Right atrium auricular region (tissue), 2 donors: ENCODE measurements around the gene PRSS56. TPM values are rescaled to one million over a fixed set of nuclear protein-coding genes. Genes with fewer than 3 reads are reported as not detected.
A peak's percentile ranks its signal among the peaks of the same experiment; 100 is the strongest.

Experiments used
- DNase-seq: peaks from one replicate; pipeline ENCODE4 v3.0.0-alpha.2; 2019; ENCODE audit warnings: low spot score
- H3K27ac ChIP-seq, 2 donors: fragments of 200-600 bp; sonication (generic); 1 replicate in 1 of 2; 2 replicates in 1 of 2; pipeline ENCODE4 v1.5.1; 2016 to 2019
- H3K27me3 ChIP-seq, 2 donors: fragments of 200-600 bp; sonication (generic); one replicate each; pipeline versions ENCODE4 v1.5.1 to v1.6.0; 2017 to 2019
- H3K36me3 ChIP-seq: fragments of 200-600 bp; sonication (generic); one replicate; pipeline ENCODE4 v1.5.1; 2016
- H3K4me1 ChIP-seq, 2 donors: fragments of 200-600 bp; sonication (generic); one replicate each; pipeline versions ENCODE4 v1.5.1 to v1.6.0; 2017 to 2019
- H3K4me3 ChIP-seq, 2 donors: fragments of 200-600 bp; sonication (generic); 1 replicate in 1 of 2; 2 replicates in 1 of 2; pipeline ENCODE4 v1.5.1; 2017 to 2019; ENCODE audit warnings: mild to moderate bottlenecking in 1 of 2, moderate library complexity in 1 of 2
- H3K9me3 ChIP-seq, 2 donors: fragments of 200-600 bp; sonication (generic); one replicate each; pipeline ENCODE4 v1.5.1; 2019
- total RNA-seq, 2 donors: library from RNA; depleted of rRNA; stranded (reverse); fragments of >200 nt; gene quantifications; one replicate each; pipeline ENCODE4 v1.1.0, GENCODE V29; 2016
- TF ChIP-seq, protein P1 (sequence below), 2 donors: fragments of 200-600 bp; sonication (generic); IDR thresholded peaks; one replicate each; pipeline ENCODE4 v1.5.1; 2019; ENCODE audit warnings: antibody characterized with exemption in 2 of 2

The PRSS56 gene
- total RNA-seq, 2 donors from 2014 or later: 0.20 TPM; not detected in 1

GRCh38 chr2:232547991-232548390 lies 27.8 kb downstream of the PRSS56 start:
- Histone ChIP-seq H3K27ac (no peak overlapping the region), H3K36me3 (peaks cover 7% of the 10 kb centered on the region), H3K4me1 (peaks cover 0 to 24% of the 10 kb centered on the region in 2 donors), H3K27me3 (no peaks in the 10 kb centered on the region), H3K4me3 (no peak overlapping the region), H3K9me3 (peaks cover 0 to 5% of the 10 kb centered on the region in 2 donors)
- TF ChIP-seq, protein P1, sequence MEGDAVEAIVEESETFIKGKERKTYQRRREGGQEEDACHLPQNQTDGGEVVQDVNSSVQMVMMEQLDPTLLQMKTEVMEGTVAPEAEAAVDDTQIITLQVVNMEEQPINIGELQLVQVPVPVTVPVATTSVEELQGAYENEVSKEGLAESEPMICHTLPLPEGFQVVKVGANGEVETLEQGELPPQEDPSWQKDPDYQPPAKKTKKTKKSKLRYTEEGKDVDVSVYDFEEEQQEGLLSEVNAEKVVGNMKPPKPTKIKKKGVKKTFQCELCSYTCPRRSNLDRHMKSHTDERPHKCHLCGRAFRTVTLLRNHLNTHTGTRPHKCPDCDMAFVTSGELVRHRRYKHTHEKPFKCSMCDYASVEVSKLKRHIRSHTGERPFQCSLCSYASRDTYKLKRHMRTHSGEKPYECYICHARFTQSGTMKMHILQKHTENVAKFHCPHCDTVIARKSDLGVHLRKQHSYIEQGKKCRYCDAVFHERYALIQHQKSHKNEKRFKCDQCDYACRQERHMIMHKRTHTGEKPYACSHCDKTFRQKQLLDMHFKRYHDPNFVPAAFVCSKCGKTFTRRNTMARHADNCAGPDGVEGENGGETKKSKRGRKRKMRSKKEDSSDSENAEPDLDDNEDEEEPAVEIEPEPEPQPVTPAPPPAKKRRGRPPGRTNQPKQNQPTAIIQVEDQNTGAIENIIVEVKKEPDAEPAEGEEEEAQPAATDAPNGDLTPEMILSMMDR (IDR thresholded peaks at IDR 0.05): no peak
- DNase-seq: no peak

GRCh38 chr2:232549655-232550353 lies 29.6 kb downstream of the PRSS56 start:
- Histone ChIP-seq H3K36me3 (peaks cover 7% of the 10 kb centered on the region), H3K4me3 (peak overlapping the region; percentile 71 to 76), H3K4me1 (peaks cover 0 to 24% of the 10 kb centered on the region in 2 donors), H3K27ac (peak overlapping the region; percentile 92 to 96), H3K9me3 (peaks cover 0 to 5% of the 10 kb centered on the region in 2 donors), H3K27me3 (no peaks in the 10 kb centered on the region)
- TF ChIP-seq, protein P1 (IDR thresholded peaks at IDR 0.05): no peak
- DNase-seq: no peak

DNA sequence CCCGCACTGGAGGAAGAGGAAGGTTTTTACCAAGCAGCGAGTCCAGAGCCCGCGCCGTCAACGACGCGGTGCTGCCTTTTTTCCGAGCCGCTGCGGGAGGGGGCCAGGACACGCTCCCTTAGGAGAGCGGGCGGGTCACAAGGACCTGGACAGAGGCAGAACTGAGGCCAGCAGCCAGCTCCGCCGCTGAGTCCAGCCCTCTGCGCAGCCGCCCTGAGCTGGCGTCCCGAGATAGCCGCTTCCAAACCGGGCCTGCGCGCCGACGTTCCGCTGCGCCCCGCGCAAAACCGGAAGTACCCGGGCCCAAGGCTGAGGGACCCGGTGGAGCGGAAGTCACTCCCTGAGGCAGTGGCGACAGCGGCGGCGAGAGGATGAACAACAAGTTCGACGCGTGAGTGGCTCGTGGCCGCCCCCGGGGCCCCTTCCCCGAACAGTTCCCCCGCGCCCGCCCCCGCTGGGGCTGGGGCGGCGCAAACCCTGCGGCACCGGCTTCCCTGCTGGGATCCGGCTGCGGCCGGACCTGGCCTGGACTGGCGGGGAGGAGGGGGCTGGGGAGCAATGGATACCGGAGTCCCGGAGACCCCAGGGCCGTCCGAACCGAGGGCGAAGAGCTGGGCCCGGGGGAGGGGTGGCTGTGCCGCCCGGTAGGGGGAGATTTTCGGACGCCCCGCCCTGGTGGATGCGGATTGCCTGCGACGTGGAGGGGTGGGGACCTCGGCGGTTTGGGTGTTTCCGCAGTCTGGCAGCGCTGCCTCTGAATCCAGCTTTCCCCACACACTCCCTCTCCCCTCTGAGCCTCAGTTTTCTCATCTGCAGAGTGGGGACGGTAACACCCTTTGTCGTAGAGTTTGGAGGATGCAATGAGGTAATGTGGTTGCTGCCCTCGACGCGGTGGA lies 30.4 kb downstream of the PRSS56 start, which contains the start of the genes EIF4E2 and TIGD1:
TSS of gene EIF4E2 (plus strand) at position 336 of the 896 bp plus-strand sequence. CDS start at position 372, 36 bp downstream.
TSS of gene TIGD1 (minus strand) at position 204 of the 896 bp plus-strand sequence. CDS start 675 bp downstream, outside the sequence.
- H3K27ac ChIP-seq: peak within 1 kb of the TSS; percentile 92 to 96
- no peaks in the 10 kb centered on the region for H3K27me3 ChIP-seq
- DNase-seq: peak; percentile 95
- peaks cover 7% of the 10 kb centered on the region for H3K36me3 ChIP-seq
- peaks cover 0 to 5% of the 10 kb centered on the region in 2 donors for H3K9me3 ChIP-seq
- H3K4me3 ChIP-seq: peak within 1 kb of the TSS; percentile 71 to 76
- TF ChIP-seq, protein P1 (IDR thresholded peaks at IDR 0.05): peak in 1 of 2 donors; percentile 51
- H3K4me1 ChIP-seq: peaks cover 0 to 24% of the 10 kb centered on the region in 2 donors

- Histone ChIP-seq H3K9me3 (peaks cover 0 to 5% of the 10 kb centered on the region in 2 donors), H3K4me3 (peak overlapping the region; percentile 71 to 76), H3K27ac (peak overlapping the region; percentile 92 to 96), H3K36me3 (peaks cover 7% of the 10 kb centered on the region), H3K4me1 (peaks cover 0 to 24% of the 10 kb centered on the region in 2 donors), H3K27me3 (no peaks in the 10 kb centered on the region)
- TF ChIP-seq, protein P1 (IDR thresholded peaks at IDR 0.05): no peak
- DNase-seq: no peak
Observed at GRCh38 chr2:232551250-232551638, 31.1 kb downstream of the PRSS56 start.

DNA sequence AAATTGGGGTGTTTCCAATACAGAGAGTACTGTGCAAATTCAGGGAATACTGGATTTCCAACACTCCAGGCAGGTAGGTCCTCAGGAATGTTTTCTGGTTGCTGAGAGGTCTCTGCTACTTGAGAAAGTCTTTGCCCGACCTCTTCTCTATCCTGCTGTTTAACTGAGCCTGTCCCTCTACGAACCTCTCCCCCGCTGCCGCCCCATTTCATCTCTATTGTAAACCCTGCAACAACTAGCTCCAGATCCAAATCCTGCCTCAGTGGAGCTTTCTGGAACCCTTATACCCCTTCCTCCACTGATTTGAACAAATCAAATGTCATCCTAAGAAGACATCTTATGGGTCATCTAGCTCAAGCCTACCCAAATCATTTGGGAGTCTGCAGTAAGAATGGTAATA lies 31.6 kb downstream of the PRSS56 start:
- no peak overlapping the region for H3K27ac ChIP-seq
- DNase-seq: no peak
- peaks cover 13% of the 10 kb centered on the region for H3K36me3 ChIP-seq
- H3K4me3 ChIP-seq: peak overlapping the region; percentile 71 to 76
- TF ChIP-seq, protein P1 (IDR thresholded peaks at IDR 0.05): no peak
- peaks cover 0 to 5% of the 10 kb centered on the region in 2 donors for H3K9me3 ChIP-seq
- H3K4me1 ChIP-seq: peaks cover 0 to 24% of the 10 kb centered on the region in 2 donors
- no peaks in the 10 kb centered on the region for H3K27me3 ChIP-seq
